Nephron (organoid): ENCODE data around the gene TEP1.

Experiments used
- H3K27ac Mint-ChIP-seq, 3 experiments: 2 replicates each; pipeline ENCODE4 v1.8.0; 2020; ENCODE audit warnings: mixed read lengths in 3 of 3, mild to moderate bottlenecking in 2 of 3, moderate library complexity in 1 of 3
- H3K27me3 Mint-ChIP-seq: 2 replicates; pipeline ENCODE4 v1.8.0; 2021; ENCODE audit warnings: low read depth, mild to moderate bottlenecking, moderate library complexity, mixed read lengths
- H3K36me3 Mint-ChIP-seq: 2 replicates; pipeline ENCODE4 v1.8.0; 2020; ENCODE audit warnings: low read depth, mixed read lengths
- H3K4me1 Mint-ChIP-seq: 2 replicates; pipeline ENCODE4 v1.8.0; 2020; ENCODE audit warnings: mixed read lengths
- H3K4me3 Mint-ChIP-seq, 3 experiments: 2 replicates each; pipeline ENCODE4 v1.8.0; 2020; ENCODE audit warnings: mild to moderate bottlenecking in 3 of 3, mixed read lengths in 3 of 3, moderate library complexity in 2 of 3
- H3K9me3 Mint-ChIP-seq: 2 replicates; pipeline ENCODE4 v1.8.0; 2020; ENCODE audit warnings: mixed read lengths
- TF ChIP-seq, protein P1 (sequence below), 3 experiments: fragments of 200-600 bp; sonication (generic); IDR thresholded peaks; one replicate each; pipeline ENCODE4 v1.5.0; 2021; ENCODE audit warnings: antibody characterized with exemption in 3 of 3; ENCODE audit not compliant: unreplicated experiment in 3 of 3

TEP1 gene

DNA sequence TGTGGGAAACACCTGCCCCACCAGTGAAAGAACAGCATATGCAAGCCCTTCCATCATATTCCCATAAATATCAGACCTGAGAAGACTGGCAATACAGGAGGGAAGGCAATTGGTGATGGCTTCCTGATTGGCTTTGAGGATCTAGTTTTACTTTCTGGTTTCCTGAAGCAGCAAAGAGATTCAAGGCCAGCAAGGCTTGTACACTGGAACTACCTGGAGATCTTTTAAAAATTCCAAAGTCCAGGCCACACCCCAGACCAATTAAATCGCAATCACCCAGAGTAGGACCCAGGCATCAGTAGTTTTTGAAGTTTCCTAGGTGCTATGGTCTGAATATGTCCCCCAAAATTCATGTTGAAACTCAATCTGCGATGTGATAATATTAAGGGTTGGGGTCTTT, 2.9 kb upstream of the TEP1 start:
- peaks cover 11% of the 10 kb centered on the region for H3K4me1 Mint-ChIP-seq
- H3K27ac Mint-ChIP-seq: no peak overlapping the region
- H3K4me3 Mint-ChIP-seq: no peak overlapping the region
- H3K27me3 Mint-ChIP-seq: peaks cover 6% of the 10 kb centered on the region
- H3K36me3 Mint-ChIP-seq: no peaks in the 10 kb centered on the region
- TF ChIP-seq, protein P1, sequence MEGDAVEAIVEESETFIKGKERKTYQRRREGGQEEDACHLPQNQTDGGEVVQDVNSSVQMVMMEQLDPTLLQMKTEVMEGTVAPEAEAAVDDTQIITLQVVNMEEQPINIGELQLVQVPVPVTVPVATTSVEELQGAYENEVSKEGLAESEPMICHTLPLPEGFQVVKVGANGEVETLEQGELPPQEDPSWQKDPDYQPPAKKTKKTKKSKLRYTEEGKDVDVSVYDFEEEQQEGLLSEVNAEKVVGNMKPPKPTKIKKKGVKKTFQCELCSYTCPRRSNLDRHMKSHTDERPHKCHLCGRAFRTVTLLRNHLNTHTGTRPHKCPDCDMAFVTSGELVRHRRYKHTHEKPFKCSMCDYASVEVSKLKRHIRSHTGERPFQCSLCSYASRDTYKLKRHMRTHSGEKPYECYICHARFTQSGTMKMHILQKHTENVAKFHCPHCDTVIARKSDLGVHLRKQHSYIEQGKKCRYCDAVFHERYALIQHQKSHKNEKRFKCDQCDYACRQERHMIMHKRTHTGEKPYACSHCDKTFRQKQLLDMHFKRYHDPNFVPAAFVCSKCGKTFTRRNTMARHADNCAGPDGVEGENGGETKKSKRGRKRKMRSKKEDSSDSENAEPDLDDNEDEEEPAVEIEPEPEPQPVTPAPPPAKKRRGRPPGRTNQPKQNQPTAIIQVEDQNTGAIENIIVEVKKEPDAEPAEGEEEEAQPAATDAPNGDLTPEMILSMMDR (IDR thresholded peaks at IDR 0.05; ENCODE audit: unreplicated experiment in 3 of 3): no peak
- no peaks in the 10 kb centered on the region for H3K9me3 Mint-ChIP-seq

DNA sequence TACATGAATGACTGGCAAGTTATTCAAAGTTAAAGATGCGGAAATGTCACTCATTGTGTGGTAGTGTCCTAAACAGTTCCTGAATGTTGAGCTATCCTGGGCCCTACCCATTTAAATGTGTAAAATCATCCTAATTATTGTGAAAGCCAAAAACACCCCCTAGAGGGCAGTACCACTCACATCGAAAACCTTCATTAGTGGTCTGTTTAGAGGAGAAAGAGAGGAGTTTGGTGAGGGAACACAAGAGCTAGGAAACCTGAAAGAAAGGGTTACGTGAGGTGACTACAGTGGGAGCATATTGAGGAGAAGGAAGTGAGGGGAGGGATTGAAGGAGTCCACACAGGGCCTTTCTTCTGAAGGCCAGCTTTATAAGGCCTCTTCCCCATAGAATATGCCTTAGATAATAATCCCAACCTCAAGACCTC, 2.5 kb upstream of the TEP1 start:
- TF ChIP-seq, protein P1 (IDR thresholded peaks at IDR 0.05; ENCODE audit: unreplicated experiment in 3 of 3): peak; percentile 39 to 56 (median 51)
- Mint-ChIP-seq H3K27ac (no peak overlapping the region), H3K4me1 (peaks cover 11% of the 10 kb centered on the region), H3K36me3 (no peaks in the 10 kb centered on the region), H3K9me3 (no peaks in the 10 kb centered on the region), H3K27me3 (peaks cover 6% of the 10 kb centered on the region), H3K4me3 (peak overlapping the region in 2 of 3 experiments; percentile 3 to 9)

DNA sequence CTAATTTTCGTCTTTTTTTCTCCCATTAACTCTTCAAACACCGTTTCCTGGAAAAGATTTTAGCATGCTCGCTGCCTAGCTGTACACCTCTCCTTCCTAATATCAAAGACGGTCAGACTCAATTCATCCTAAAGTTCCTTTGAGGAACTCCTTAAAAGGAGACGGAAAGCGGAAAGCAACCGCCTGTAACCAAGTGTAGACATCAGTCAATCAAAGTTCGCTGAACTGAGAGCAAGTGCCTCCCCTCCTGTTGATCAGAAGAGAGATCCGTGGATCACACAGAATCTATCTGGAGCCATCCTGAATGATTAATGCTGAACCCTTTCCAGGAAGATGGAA, 412 bp upstream of the TEP1 start:
- peak overlapping the region; percentile 82 to 96 (median 86) for H3K27ac Mint-ChIP-seq
- H3K4me3 Mint-ChIP-seq: peak overlapping the region; percentile 86 to 94 (median 93)
- H3K9me3 Mint-ChIP-seq: no peaks in the 10 kb centered on the region
- H3K27me3 Mint-ChIP-seq: peaks cover 2% of the 10 kb centered on the region
- peaks cover 17% of the 10 kb centered on the region for H3K4me1 Mint-ChIP-seq
- TF ChIP-seq, protein P1 (IDR thresholded peaks at IDR 0.05; ENCODE audit: unreplicated experiment in 3 of 3): no peak
- no peaks in the 10 kb centered on the region for H3K36me3 Mint-ChIP-seq

DNA sequence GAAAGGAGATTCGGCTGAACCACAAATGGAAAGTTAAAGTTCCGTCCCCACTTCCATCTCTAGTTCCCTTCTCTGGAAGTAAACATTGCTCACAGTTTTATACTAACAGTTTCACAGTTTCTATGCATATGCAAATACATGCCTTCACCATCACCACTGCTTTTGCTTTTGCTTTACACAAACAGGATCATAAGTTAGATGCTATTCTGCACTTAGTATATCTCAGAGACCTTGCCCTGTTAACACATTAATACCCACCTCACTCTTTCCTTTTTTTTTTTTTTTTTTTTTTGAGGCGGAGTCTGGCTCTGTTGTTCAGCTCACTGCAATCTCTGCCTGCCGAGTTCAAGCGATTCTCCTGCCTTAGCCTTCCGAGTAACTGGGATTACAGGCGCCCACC, 890 bp downstream of the TEP1 start:
- Mint-ChIP-seq H3K27ac (peak overlapping the region; percentile 82 to 96 (median 86)), H3K36me3 (peaks cover 3% of the 10 kb centered on the region), H3K9me3 (no peaks in the 10 kb centered on the region), H3K4me3 (peak overlapping the region; percentile 86 to 94 (median 93)), H3K4me1 (peaks cover 17% of the 10 kb centered on the region), H3K27me3 (no peaks in the 10 kb centered on the region)
- TF ChIP-seq, protein P1 (IDR thresholded peaks at IDR 0.05; ENCODE audit: unreplicated experiment in 3 of 3): no peak

DNA sequence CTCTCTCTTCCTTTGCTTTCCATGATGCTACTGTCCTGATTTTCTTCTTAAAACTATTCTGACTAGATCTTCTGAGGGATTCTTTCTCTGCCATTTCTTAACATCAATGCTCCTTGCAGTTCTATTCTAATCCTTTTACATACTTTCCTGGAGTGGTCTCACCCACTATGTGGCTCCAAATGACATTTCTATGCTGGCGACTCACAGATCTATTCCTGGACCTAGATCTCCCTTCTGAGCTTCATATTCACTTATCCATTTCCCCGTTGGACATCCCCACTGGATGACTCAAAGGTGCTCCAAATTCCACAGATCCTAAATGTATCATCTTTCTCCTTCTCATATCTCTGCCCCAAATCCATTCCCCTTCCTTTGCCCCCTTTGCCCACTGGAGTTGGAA, 4.1 kb downstream of the TEP1 start:
- Mint-ChIP-seq H3K4me1 (peaks cover 17% of the 10 kb centered on the region), H3K4me3 (peak overlapping the region in 1 of 3 experiments; percentile 5), H3K27ac (no peak overlapping the region), H3K9me3 (no peaks in the 10 kb centered on the region), H3K36me3 (peaks cover 23% of the 10 kb centered on the region), H3K27me3 (no peaks in the 10 kb centered on the region)
- TF ChIP-seq, protein P1 (IDR thresholded peaks at IDR 0.05; ENCODE audit: unreplicated experiment in 3 of 3): no peak

DNA sequence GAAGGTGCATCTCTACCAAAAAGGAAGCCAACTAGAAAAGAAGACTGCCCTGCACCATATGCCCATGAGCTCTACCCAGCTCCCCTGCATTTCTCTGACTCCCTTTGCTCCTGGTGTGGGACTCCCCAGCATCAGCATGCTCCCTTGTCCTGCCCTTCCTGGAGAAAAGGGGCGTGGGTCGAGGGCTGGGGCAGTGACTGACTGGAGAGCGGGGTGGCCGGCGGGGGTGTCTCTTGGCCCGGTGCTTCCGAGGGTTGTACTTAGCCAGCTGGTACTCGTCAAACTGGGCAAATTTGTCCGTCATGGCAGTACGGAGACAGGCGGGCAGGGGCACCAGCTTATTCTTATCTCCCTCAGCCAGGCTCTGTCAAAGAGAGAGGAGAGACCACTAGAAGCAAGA, 9.8 kb downstream of the TEP1 start:
- peaks cover 48% of the 10 kb centered on the region for H3K36me3 Mint-ChIP-seq
- H3K4me1 Mint-ChIP-seq: no peaks in the 10 kb centered on the region
- no peak overlapping the region for H3K27ac Mint-ChIP-seq
- no peak overlapping the region for H3K4me3 Mint-ChIP-seq
- no peaks in the 10 kb centered on the region for H3K9me3 Mint-ChIP-seq
- TF ChIP-seq, protein P1 (IDR thresholded peaks at IDR 0.05; ENCODE audit: unreplicated experiment in 3 of 3): no peak
- H3K27me3 Mint-ChIP-seq: no peaks in the 10 kb centered on the region
